HG03196 (cell line): ENCODE results near the gene MPP1.
A peak's percentile ranks its signal among the peaks of the same experiment; 100 is the strongest.
"Not testable (repeated sequence)": the region's sequence is repeated elsewhere in the genome, so short reads cannot be mapped to it uniquely, and the experiment has no call there.

ENCODE experiments used
- ATAC-seq: cut with Tn5 transposase; IDR thresholded peaks from one replicate; pipeline ENCODE4 v1.9.1; 2021; ENCODE audit not compliant: unreplicated experiment

MPP1 gene

GRCh38 chrX:154804957-154805695 is at the start of gene MPP1:
MPP1 (minus strand) TSS chrX:154805485; CDS start chrX:154805373, 112 bp downstream.
- peak; percentile 90 for ATAC-seq

GRCh38 chrX:154850957-154851611 is 45.8 kb upstream of the MPP1 start:
- ATAC-seq: no peak

- ATAC-seq: no peak
Measured at GRCh38 chrX:154840856-154841255, 35.6 kb upstream of the MPP1 start.

GRCh38 chrX:154836163-154836562 is 30.9 kb upstream of the MPP1 start:
- ATAC-seq: no peak

GRCh38 chrX:154834562-154834961 is 29.3 kb upstream of the MPP1 start, which contains the start of gene SMIM9:
SMIM9 (minus strand) TSS chrX:154834662; CDS start chrX:154830856, 3,806 bp downstream.
- ATAC-seq: no peak

GRCh38 chrX:154833746-154834274 is 28.5 kb upstream of the MPP1 start:
- ATAC-seq: no peak

- ATAC-seq: no peak
Measured at GRCh38 chrX:154829926-154830442, 24.7 kb upstream of the MPP1 start.

GRCh38 chrX:154829134-154829533 is 23.8 kb upstream of the MPP1 start:
- ATAC-seq: no peak

- no peak for ATAC-seq
Measured at GRCh38 chrX:154828016-154828408, 22.7 kb upstream of the MPP1 start.

- peak; percentile 87 for ATAC-seq
Measured at GRCh38 chrX:154827194-154828015, 22.1 kb upstream of the MPP1 start.

GRCh38 chrX:154825586-154825985 is 20.3 kb upstream of the MPP1 start:
- ATAC-seq: not testable (repeated sequence)

GRCh38 chrX:154824638-154825037 is 19.4 kb upstream of the MPP1 start:
- no peak for ATAC-seq

- ATAC-seq: no peak
Measured at GRCh38 chrX:154822029-154822428, 16.7 kb upstream of the MPP1 start.

- ATAC-seq: no peak
Measured at GRCh38 chrX:154821523-154821922, 16.2 kb upstream of the MPP1 start.

- no peak for ATAC-seq
Measured at GRCh38 chrX:154819771-154820341, 14.6 kb upstream of the MPP1 start.

GRCh38 chrX:154818916-154819770 is 13.9 kb upstream of the MPP1 start:
- ATAC-seq: no peak

GRCh38 chrX:154817048-154817618 is 11.8 kb upstream of the MPP1 start:
- not testable (repeated sequence) for ATAC-seq

- ATAC-seq: not testable (repeated sequence)
Measured at GRCh38 chrX:154816326-154816898, 11.1 kb upstream of the MPP1 start.

- no peak for ATAC-seq
Measured at GRCh38 chrX:154815274-154815818, 10.1 kb upstream of the MPP1 start.
